HEK293 (cell line): ENCODE data around the gene CPN2.
A peak's percentile ranks its signal among the peaks of the same experiment; 100 is the strongest.

Experiments
- GFI1B ChIP-seq: fragments of 450-650 bp; formaldehyde crosslinking; IDR thresholded peaks from 2 replicates; pipeline ENCODE4 v1.5.1; 2016; ENCODE audit warnings: missing biosample characterization, missing genetic modification characterization
- GLIS1 ChIP-seq: fragments of 450-650 bp; formaldehyde crosslinking; IDR thresholded peaks from 2 replicates; pipeline ENCODE4 v1.5.1; 2016; ENCODE audit warnings: missing biosample characterization, missing genetic modification characterization
- KLF7 ChIP-seq: fragments of 450-650 bp; formaldehyde crosslinking; IDR thresholded peaks from 2 replicates; pipeline ENCODE4 v1.5.1; 2016; ENCODE audit warnings: missing biosample characterization, missing genetic modification characterization, borderline replicate concordance
- MYNN ChIP-seq: fragments of 450-650 bp; formaldehyde crosslinking; IDR thresholded peaks from 2 replicates; pipeline ENCODE4 v1.5.1; 2016; ENCODE audit warnings: missing biosample characterization, missing genetic modification characterization, borderline replicate concordance
- TCF7L2 ChIP-seq: IDR thresholded peaks from 2 replicates; pipeline ENCODE4 v1.6.1; 2011; ENCODE audit warnings: low read depth, mild to moderate bottlenecking, inconsistent platforms, low read length, moderate library complexity, borderline replicate concordance
- ZFHX2 ChIP-seq: fragments of 450-650 bp; formaldehyde crosslinking; conservative IDR thresholded peaks from 2 replicates; pipeline ENCODE4 v1.5.1; 2016; ENCODE audit warnings: missing biosample characterization, missing genetic modification characterization
- ZNF114 ChIP-seq: fragments of 450-650 bp; formaldehyde crosslinking; IDR thresholded peaks from 2 replicates; pipeline ENCODE4 v1.5.0; 2017; ENCODE audit warnings: missing biosample characterization, missing genetic modification characterization
- ZNF121 ChIP-seq: fragments of 450-650 bp; formaldehyde crosslinking; IDR thresholded peaks from 2 replicates; pipeline ENCODE4 v1.5.1; 2016; ENCODE audit warnings: missing biosample characterization, missing genetic modification characterization
- ZNF169 ChIP-seq: fragments of 450-650 bp; formaldehyde crosslinking; IDR thresholded peaks from 2 replicates; pipeline ENCODE4 v1.5.1; 2016; ENCODE audit warnings: missing biosample characterization, missing genetic modification characterization
- ZNF214 ChIP-seq: fragments of 450-650 bp; formaldehyde crosslinking; IDR thresholded peaks from 2 replicates; pipeline ENCODE4 v1.5.1; 2017; ENCODE audit warnings: missing biosample characterization, mild to moderate bottlenecking, missing genetic modification characterization, borderline replicate concordance
- ZNF23 ChIP-seq: fragments of 450-650 bp; formaldehyde crosslinking; IDR thresholded peaks from 2 replicates; pipeline ENCODE4 v1.5.1; 2016; ENCODE audit warnings: missing biosample characterization, missing genetic modification characterization, borderline replicate concordance
- ZNF280D ChIP-seq: fragments of 450-650 bp; formaldehyde crosslinking; IDR thresholded peaks from 2 replicates; pipeline ENCODE4 v1.5.1; 2016; ENCODE audit warnings: missing biosample characterization, missing genetic modification characterization
- ZNF391 ChIP-seq: fragments of 450-650 bp; formaldehyde crosslinking; IDR thresholded peaks from 2 replicates; pipeline ENCODE4 v1.5.1; 2016; ENCODE audit warnings: low read depth, missing biosample characterization, missing genetic modification characterization, borderline replicate concordance
- ZNF398 ChIP-seq: fragments of 450-650 bp; formaldehyde crosslinking; IDR thresholded peaks from 2 replicates; pipeline ENCODE4 v1.5.1; 2017; ENCODE audit warnings: missing biosample characterization, missing genetic modification characterization
- ZNF473 ChIP-seq: fragments of 450-650 bp; formaldehyde crosslinking; IDR thresholded peaks from 2 replicates; pipeline ENCODE4 v1.5.1; 2017; ENCODE audit warnings: missing biosample characterization, missing genetic modification characterization
- ZNF521 ChIP-seq: fragments of 450-650 bp; formaldehyde crosslinking; IDR thresholded peaks from 2 replicates; pipeline ENCODE4 v1.5.1; 2017; ENCODE audit warnings: missing biosample characterization, mild to moderate bottlenecking, missing genetic modification characterization
- ZNF558 ChIP-seq: fragments of 450-650 bp; formaldehyde crosslinking; IDR thresholded peaks from 2 replicates; pipeline ENCODE4 v1.5.1; 2016; ENCODE audit warnings: missing biosample characterization, missing genetic modification characterization
- ZNF626 ChIP-seq: fragments of 450-650 bp; sonication (Bioruptor Pico); formaldehyde crosslinking; IDR thresholded peaks from 2 replicates; pipeline ENCODE4 v1.5.1; 2018; ENCODE audit warnings: missing biosample characterization, missing genetic modification characterization, inconsistent platforms
- ZNF658 ChIP-seq: fragments of 450-650 bp; formaldehyde crosslinking; IDR thresholded peaks from 2 replicates; pipeline ENCODE4; 2016; ENCODE audit warnings: missing biosample characterization, missing genetic modification characterization
- ZNF707 ChIP-seq: fragments of 450-650 bp; formaldehyde crosslinking; IDR thresholded peaks from 2 replicates; pipeline ENCODE4 v1.5.1; 2016; ENCODE audit warnings: missing biosample characterization, missing genetic modification characterization
- TF ChIP-seq, protein P1 (sequence below): fragments of 450-650 bp; formaldehyde crosslinking; IDR thresholded peaks from 2 replicates; pipeline ENCODE4 v1.5.1; 2017; ENCODE audit warnings: missing biosample characterization, missing genetic modification characterization
- TF ChIP-seq, protein P2 (sequence below): IDR thresholded peaks from 2 replicates; pipeline ENCODE4 v1.6.1; 2011; ENCODE audit warnings: mild to moderate bottlenecking, low read depth, low read length, borderline replicate concordance
- TF ChIP-seq, protein P3 (sequence below): fragments of 450-650 bp; formaldehyde crosslinking; IDR thresholded peaks from 2 replicates; pipeline ENCODE4 v1.5.1; 2016; ENCODE audit warnings: missing biosample characterization, missing genetic modification characterization
- TF ChIP-seq, protein P4 (sequence below): fragments of 450-650 bp; formaldehyde crosslinking; IDR thresholded peaks from 2 replicates; pipeline ENCODE4 v1.5.1; 2016; ENCODE audit warnings: missing biosample characterization, missing genetic modification characterization

CPN2 gene

DNA sequence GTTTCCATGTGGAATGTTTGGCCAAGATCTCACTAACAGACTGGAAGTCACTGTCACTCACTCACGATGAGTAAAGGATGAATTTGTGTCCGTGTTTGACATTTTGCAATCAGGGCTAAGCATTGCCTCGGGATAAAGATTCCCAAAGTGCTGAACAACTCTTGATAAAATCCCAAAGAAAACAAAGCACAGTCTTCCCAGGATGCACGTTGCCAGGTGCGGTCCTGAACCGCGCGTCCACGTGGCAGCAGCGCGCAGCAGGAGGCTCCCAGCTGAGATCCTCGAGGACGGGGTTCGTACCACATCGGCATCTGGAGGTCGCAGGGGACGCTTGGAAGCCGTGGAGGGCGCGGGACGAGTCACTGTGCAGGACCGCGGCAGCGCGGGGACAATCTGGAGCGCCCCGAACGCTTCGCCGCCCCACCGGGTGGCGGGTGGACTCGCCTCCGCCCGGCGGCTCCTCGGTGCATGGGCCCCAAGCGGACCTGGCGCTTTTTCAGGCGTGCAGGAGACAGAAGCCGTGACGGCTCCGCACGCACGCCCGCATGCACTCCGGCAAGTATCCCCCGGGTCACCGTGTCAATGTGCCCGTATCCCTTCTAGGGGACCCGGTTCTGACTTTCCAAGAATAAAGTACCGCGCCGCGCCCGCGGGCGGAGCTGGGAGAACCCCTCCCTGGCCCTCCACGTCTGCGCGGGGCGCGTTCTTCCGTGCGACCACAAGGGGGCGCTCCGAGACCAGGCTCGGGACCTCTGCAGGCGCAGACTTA, 17.7 kb downstream of the CPN2 start (continued):
- TF ChIP-seq, protein P1, sequence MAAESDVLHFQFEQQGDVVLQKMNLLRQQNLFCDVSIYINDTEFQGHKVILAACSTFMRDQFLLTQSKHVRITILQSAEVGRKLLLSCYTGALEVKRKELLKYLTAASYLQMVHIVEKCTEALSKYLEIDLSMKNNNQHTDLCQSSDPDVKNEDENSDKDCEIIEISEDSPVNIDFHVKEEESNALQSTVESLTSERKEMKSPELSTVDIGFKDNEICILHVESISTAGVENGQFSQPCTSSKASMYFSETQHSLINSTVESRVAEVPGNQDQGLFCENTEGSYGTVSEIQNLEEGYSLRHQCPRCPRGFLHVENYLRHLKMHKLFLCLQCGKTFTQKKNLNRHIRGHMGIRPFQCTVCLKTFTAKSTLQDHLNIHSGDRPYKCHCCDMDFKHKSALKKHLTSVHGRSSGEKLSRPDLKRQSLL (tag by site-specific recombination): no peak
- TF ChIP-seq ZNF658 (tag by site-specific recombination): no peak
- TF ChIP-seq ZNF280D (tag by site-specific recombination): no peak
- no peak for TF ChIP-seq ZNF214
- TF ChIP-seq GLIS1 (tag by site-specific recombination): peak; percentile 60; the same call in 1 of the 2 replicates
- TF ChIP-seq, protein P2, sequence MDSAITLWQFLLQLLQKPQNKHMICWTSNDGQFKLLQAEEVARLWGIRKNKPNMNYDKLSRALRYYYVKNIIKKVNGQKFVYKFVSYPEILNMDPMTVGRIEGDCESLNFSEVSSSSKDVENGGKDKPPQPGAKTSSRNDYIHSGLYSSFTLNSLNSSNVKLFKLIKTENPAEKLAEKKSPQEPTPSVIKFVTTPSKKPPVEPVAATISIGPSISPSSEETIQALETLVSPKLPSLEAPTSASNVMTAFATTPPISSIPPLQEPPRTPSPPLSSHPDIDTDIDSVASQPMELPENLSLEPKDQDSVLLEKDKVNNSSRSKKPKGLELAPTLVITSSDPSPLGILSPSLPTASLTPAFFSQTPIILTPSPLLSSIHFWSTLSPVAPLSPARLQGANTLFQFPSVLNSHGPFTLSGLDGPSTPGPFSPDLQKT: no peak
- no peak for TF ChIP-seq ZNF23 (tag by site-specific recombination)
- no peak for TF ChIP-seq ZNF521 (tag by site-specific recombination)
- 0 out of 2 replicates have a peak, but pooled peaks have one; percentile 13 for TF ChIP-seq ZFHX2 (tag by site-specific recombination)
- TF ChIP-seq ZNF121 (tag by site-specific recombination): no peak
- TF ChIP-seq KLF7 (tag by site-specific recombination): no peak
- TF ChIP-seq ZNF114 (tag by site-specific recombination): no peak
- TF ChIP-seq, protein P3, sequence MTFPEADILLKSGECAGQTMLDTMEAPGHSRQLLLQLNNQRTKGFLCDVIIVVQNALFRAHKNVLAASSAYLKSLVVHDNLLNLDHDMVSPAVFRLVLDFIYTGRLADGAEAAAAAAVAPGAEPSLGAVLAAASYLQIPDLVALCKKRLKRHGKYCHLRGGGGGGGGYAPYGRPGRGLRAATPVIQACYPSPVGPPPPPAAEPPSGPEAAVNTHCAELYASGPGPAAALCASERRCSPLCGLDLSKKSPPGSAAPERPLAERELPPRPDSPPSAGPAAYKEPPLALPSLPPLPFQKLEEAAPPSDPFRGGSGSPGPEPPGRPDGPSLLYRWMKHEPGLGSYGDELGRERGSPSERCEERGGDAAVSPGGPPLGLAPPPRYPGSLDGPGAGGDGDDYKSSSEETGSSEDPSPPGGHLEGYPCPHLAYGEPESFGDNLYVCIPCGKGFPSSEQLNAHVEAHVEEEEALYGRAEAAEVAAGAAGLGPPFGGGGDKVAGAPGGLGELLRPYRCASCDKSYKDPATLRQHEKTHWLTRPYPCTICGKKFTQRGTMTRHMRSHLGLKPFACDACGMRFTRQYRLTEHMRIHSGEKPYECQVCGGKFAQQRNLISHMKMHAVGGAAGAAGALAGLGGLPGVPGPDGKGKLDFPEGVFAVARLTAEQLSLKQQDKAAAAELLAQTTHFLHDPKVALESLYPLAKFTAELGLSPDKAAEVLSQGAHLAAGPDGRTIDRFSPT (tag by site-specific recombination): no peak
- no peak for TF ChIP-seq ZNF626 (tag by site-specific recombination)
- TF ChIP-seq ZNF398 (tag by site-specific recombination): 0 out of 2 replicates have a peak, but pooled peaks have one; percentile 34
- TF ChIP-seq MYNN (tag by site-specific recombination): no peak
- TF ChIP-seq ZNF391: peak; percentile 50; the same call in 1 of the 2 replicates
- no peak for TF ChIP-seq ZNF473 (tag by site-specific recombination)
- no peak for TF ChIP-seq ZNF169
- no peak for TF ChIP-seq ZNF707
- no peak for TF ChIP-seq ZNF558 (tag by site-specific recombination)
- TF ChIP-seq, protein P4, sequence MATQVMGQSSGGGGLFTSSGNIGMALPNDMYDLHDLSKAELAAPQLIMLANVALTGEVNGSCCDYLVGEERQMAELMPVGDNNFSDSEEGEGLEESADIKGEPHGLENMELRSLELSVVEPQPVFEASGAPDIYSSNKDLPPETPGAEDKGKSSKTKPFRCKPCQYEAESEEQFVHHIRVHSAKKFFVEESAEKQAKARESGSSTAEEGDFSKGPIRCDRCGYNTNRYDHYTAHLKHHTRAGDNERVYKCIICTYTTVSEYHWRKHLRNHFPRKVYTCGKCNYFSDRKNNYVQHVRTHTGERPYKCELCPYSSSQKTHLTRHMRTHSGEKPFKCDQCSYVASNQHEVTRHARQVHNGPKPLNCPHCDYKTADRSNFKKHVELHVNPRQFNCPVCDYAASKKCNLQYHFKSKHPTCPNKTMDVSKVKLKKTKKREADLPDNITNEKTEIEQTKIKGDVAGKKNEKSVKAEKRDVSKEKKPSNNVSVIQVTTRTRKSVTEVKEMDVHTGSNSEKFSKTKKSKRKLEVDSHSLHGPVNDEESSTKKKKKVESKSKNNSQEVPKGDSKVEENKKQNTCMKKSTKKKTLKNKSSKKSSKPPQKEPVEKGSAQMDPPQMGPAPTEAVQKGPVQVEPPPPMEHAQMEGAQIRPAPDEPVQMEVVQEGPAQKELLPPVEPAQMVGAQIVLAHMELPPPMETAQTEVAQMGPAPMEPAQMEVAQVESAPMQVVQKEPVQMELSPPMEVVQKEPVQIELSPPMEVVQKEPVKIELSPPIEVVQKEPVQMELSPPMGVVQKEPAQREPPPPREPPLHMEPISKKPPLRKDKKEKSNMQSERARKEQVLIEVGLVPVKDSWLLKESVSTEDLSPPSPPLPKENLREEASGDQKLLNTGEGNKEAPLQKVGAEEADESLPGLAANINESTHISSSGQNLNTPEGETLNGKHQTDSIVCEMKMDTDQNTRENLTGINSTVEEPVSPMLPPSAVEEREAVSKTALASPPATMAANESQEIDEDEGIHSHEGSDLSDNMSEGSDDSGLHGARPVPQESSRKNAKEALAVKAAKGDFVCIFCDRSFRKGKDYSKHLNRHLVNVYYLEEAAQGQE (tag by site-specific recombination): no peak
- TF ChIP-seq GFI1B: no peak
- no peak; the same call in 1 of the 2 replicates for TF ChIP-seq TCF7L2
